D341Med (cell line): ENCODE data around the gene TAF11.
A peak's percentile ranks its signal among the peaks of the same experiment; 100 is the strongest.
"Not testable (repeated sequence)": the region's sequence is repeated elsewhere in the genome, so short reads cannot be mapped to it uniquely, and the experiment has no call there.

Source experiments
- DNase-seq: peaks from one replicate; pipeline ENCODE4 v3.0.0; 2012; ENCODE audit warnings: low spot score

TAF11 gene

DNA sequence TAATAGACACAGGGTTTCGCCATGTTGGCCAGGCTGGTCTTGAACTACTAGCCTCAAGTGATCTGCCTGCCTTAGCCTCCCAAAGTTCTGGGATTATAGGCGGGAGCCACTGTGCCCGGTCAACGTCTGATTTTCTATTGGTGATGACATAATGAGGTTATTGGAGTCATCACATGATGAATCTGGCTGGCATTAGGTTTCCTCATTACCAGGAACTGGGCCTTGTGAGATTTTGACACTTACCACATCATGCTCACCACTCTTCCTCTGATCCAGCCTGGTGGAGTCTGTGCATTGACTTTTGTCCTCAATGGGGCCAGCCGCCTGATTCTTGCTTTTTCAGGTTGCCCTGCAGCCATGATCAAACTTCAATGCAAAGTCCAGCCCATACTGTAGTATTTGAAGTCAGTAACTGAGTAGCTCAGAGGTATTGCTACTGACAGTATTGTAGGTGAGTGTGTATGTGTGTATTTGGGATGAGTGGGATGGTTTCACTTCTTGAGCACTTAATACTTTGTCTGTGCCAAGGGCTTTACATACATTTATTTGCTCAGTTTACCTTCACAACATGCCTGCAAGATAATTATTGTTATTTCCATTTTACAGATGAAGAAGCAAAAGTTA lies 17.3 kb upstream of the TAF11 start:
- no peak for DNase-seq

DNA sequence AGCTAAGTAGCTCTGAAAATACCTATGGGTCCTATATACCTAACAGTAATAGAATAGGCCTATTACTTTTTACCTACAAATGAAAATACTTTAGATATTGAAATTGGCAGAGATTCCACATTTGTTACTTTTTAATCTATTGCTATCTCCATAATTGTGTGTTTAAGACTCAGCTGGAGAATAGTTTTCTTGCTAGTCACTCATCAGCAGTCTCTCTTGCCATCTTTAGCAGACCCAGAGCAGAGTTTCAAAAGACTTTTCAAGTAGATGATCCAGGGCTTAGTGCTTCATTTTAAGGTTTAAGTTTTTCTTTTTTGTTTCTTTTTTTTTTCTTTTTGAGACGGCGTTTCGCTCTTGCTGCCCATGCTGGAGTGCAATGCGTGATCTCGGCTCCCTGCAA lies 14.1 kb upstream of the TAF11 start:
- DNase-seq: no peak

DNA sequence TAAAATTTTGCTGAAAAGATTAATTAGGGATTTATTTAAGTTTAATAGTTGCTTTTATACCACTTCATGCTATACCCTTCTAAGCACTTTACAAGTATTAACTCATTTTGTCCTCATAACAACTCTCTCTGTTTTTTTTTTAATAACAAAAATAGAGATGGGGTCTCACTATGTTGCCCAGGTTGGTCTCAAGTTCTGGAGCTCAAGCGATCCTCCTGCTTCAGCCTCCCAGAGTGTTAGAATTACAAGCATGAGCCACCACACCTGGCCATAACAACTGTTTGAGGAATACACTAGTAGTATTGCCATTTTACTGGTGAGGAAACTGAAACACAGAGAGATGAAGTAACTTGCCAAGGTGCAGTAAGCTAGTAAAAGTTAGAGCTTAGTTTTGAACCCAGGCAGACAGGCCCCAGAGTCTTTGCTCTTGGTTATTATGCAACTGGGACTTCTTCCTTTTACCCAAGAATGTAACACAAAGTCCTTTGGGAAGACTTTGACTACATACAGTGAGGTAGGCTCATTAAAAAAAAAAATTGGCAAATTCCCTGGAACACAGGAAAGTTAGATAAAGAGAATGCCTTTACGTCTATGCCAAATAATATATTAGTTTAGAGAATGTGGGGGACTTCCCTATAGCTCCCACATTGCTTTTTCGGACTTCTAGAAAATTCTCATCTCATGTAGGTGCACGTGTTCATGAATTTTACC lies 12.6 kb upstream of the TAF11 start:
- DNase-seq: no peak

DNA sequence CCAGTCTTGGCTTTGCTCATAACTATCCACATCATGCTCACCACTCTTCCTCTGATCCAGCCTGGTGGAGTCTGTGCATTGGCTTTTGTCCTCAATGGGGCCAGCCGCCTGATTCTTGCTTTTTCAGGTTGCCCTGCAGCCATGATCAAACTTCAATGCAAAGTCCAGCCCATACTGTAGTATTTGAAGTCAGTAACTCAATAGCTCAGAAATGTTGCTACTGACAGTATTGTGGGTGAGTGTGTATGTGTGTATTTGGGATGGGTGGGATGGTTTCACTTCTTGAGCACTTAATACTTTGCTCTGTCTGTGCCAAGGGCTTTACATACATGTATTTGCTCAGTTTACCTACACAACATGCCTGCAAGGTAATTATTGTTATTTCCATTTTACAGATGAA lies 11.9 kb upstream of the TAF11 start:
- DNase-seq: not testable (repeated sequence)

GRCh38 chr6:34897716-34898115 lies 9.9 kb upstream of the TAF11 start:
- no peak for DNase-seq

- no peak for DNase-seq
Observed at GRCh38 chr6:34897130-34897529, 9.3 kb upstream of the TAF11 start.

- DNase-seq: no peak
Observed at GRCh38 chr6:34894693-34895092, 6.9 kb upstream of the TAF11 start.

- no peak for DNase-seq
Observed at GRCh38 chr6:34891296-34891695, 3.5 kb upstream of the TAF11 start.

- no peak for DNase-seq
Observed at GRCh38 chr6:34890533-34890925, 2.7 kb upstream of the TAF11 start.

- peak; percentile 93 for DNase-seq
Observed at GRCh38 chr6:34888874-34889555, 1.2 kb upstream of the TAF11 start, which contains the start of gene ANKS1A. Gene ANKS1A (plus strand): TSS chr6:34889255. CDS start chr6:34889403, 148 bp downstream.

- no peak for DNase-seq
Observed at GRCh38 chr6:34888514-34888856, 643 bp upstream of the TAF11 start.

- not testable (repeated sequence) for DNase-seq
Observed at GRCh38 chr6:34885837-34886236, 2.0 kb downstream of the TAF11 start.

GRCh38 chr6:34884996-34885395 lies 2.8 kb downstream of the TAF11 start:
- no peak for DNase-seq

- DNase-seq: not testable (repeated sequence)
Observed at GRCh38 chr6:34884073-34884472, 3.8 kb downstream of the TAF11 start.

- DNase-seq: no peak
Observed at GRCh38 chr6:34877869-34878485, 9.9 kb downstream of the TAF11 start.

DNA sequence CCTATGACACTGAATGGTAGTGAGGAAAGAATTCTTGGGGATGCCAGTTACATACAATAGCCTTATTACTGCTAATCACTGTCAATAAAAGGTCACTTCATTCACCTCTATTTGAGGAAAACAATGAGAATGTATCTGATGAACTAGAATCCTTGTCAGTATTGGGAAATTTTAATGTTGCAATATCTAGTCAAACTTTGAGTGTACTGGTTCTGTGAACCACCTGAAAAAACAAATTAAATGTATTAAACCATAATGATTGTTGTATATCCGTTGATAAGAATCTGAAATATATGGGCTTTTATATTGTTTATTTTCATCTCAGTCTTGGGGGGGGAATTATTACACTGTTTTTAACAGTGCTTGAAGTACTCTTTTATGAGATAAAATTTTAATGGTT lies 10.6 kb downstream of the TAF11 start:
- no peak for DNase-seq

DNA sequence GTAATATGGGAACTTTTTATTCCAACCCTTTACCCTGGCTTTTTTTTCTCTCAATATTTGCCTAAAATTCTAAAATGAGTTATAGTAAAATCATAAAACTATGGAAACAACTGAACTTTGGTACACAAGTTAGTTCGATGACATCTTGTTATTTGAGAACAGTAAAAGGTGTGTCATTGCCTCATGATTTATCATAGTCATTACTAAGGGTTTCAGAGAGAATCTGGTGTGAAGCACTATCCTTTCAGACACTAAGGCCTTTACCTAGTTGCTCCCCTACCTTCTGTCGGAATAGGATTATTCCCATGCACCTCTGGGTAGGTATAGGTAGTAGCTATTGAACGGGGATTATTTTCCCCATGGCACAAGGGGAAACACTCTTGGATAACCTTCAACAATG lies 11.4 kb downstream of the TAF11 start:
- no peak for DNase-seq

DNA sequence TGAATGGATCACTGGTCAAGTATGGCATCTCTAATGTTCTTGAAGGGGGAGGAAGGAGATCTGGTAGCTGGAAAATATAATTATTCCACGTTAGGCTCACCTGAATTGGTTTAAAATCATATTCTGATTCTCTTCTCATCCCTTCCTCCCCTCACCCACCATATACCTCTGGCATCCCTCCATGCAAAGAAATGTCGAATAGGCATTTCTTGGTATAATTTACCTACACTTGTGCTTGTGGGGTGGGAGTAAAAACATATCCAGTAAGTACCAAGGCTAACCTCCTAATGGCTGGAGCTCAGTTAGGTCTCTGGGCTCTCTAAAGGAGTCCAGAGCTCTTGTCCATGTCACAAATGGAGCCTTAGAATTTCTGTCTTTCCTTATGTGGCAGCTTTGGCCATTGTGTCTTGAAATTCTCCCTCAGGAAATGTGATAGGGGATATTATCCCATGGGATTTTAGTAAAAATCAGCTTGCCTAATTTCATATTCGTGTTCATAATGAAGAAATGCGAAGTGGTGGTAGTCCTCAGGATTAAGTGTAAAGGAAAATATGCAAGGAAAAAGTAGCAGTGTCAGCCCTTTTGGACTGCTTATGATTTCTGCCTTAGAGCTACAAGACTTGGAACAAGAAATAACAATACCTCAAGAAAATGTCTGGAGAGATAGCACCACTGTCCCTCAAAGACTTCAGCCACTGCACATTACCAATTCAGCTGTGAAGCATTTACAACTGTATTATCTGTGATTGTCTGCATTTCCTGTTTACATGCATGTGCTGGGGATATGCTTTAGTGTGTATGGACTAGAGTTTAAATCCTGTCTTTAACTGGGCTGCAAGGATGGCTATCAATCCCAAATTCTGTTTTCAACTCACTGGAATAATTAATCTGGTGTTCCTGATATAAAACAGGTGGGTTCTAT lies 12.3 kb downstream of the TAF11 start:
- no peak for DNase-seq

DNA sequence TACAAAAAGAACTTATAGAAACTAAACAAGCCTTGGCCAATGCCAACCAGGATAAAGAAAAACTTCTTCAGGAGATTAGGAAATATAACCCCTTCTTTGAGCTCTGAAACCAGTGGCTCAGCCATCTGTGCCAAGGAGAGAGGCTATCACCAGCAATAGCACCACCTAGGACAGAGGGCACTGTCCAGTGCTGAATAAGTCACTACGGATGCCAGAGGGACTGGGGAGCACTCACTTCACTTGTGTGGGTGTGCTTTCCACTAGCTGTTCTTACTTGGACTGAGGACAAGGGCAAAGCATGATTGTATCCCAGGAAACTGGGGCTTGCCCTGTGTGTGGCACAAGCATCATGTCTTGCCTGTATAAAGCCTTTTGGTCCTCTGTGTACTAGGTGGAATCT lies 15.5 kb downstream of the TAF11 start:
- no peak for DNase-seq

DNA sequence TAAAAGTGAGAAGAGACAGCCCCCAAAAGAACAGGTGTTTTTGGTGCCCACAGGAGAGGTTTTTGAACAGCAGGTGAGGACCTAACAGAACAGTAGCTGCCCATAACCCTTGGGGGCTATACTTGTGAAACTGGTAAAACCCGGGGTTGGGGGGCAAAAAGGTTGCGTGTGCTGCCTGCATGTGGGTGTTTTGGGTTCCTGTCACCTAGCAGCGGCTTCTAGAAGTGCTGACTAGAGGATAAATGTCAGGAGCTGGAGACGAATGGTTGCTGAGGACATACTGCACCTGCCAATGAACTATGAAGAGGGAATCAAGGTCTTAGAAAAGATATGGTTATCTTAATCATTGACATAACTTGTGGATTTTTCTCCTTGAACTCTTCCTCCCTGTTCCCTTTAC lies 16.0 kb downstream of the TAF11 start:
- no peak for DNase-seq

GRCh38 chr6:34867484-34867883 lies 20.4 kb downstream of the TAF11 start:
- DNase-seq: no peak

DNA sequence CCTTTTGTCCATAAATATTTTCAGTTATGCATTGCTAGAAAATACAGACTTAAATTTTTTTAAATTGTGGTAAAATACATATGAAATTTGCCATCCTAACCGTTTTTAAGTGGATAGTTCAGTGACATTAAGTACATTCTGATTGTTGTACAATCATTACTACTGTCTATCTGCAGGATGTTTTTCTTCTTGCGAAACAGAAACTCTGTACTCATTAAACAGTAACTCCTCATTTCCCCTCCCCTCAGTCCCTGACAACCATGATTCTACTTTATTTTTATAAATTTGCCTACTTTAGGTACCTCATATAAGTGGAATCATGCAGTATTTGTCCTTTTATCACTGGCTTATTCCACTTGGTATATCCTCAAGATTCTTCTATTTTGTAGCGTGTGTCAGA lies 21.3 kb downstream of the TAF11 start:
- DNase-seq: no peak
